ENCODE results near the gene WWP2.
"Not testable (repeated sequence)": the region's sequence is repeated elsewhere in the genome, so short reads cannot be mapped to it uniquely, and the experiment has no call there.

The WWP2 gene

GRCh38 chr16:69798466-69798865 is 36.3 kb downstream of the WWP2 start:
- DNase-seq = no peak

- DNase-seq = no peak
Observed at GRCh38 chr16:69799611-69800031, 37.5 kb downstream of the WWP2 start.

GRCh38 chr16:69804297-69804696 is 42.2 kb downstream of the WWP2 start:
- DNase-seq = no peak

GRCh38 chr16:69806776-69807175 is 44.6 kb downstream of the WWP2 start:
- not testable (repeated sequence) for DNase-seq

- DNase-seq = no peak
Observed at GRCh38 chr16:69812688-69813014, 50.5 kb downstream of the WWP2 start.

GRCh38 chr16:69814078-69814477 is 51.9 kb downstream of the WWP2 start:
- no peak for DNase-seq

- DNase-seq = no peak
Observed at GRCh38 chr16:69814561-69814960, 52.4 kb downstream of the WWP2 start.

GRCh38 chr16:69815216-69815883 is 53.2 kb downstream of the WWP2 start:
- not testable (repeated sequence) for DNase-seq

- no peak for DNase-seq
Observed at GRCh38 chr16:69816996-69817395, 54.9 kb downstream of the WWP2 start.

- DNase-seq = no peak
Observed at GRCh38 chr16:69818891-69819545, 56.9 kb downstream of the WWP2 start.

GRCh38 chr16:69820926-69821541 is 58.9 kb downstream of the WWP2 start:
- no peak for DNase-seq

GRCh38 chr16:69821844-69822173 is 59.7 kb downstream of the WWP2 start:
- no peak for DNase-seq

GRCh38 chr16:69822174-69822935 is 60.2 kb downstream of the WWP2 start:
- DNase-seq = no peak

- no peak for DNase-seq
Observed at GRCh38 chr16:69823831-69824563, 61.9 kb downstream of the WWP2 start.

GRCh38 chr16:69824564-69825142 is 62.5 kb downstream of the WWP2 start:
- DNase-seq = not testable (repeated sequence)

GRCh38 chr16:69827524-69827923 is 65.4 kb downstream of the WWP2 start:
- DNase-seq = no peak

GRCh38 chr16:69829338-69829737 is 67.2 kb downstream of the WWP2 start:
- no peak for DNase-seq

GRCh38 chr16:69830146-69830533 is 68.0 kb downstream of the WWP2 start:
- DNase-seq = no peak

- no peak for DNase-seq
Observed at GRCh38 chr16:69830534-69831211, 68.5 kb downstream of the WWP2 start.

- DNase-seq = no peak
Observed at GRCh38 chr16:69831212-69832123, 69.3 kb downstream of the WWP2 start.
